HEK293 (cell line): ENCODE data around the gene HP1BP3.

Experiments
- CTCF ChIA-PET: fragments of 350-600 bp; formaldehyde crosslinking; extraction: SDS; loops from one replicate; lab custom pipeline; 2021; ENCODE audit warnings: antibody characterized with exemption; lab: Yijun Ruan, JAX
- POLR2A ChIA-PET: fragments of 300-600 bp; formaldehyde crosslinking; extraction: SDS; loops from one replicate; lab custom pipeline; 2020; ENCODE audit warnings: antibody characterized with exemption, inconsistent platforms; lab: Yijun Ruan, JAX
- H3K27ac ChIP-seq: fragments of 200-500 bp; sonication (Bioruptor generic); 2 replicates; pipeline ENCODE4 v1.5.1; 2014; ENCODE audit warnings: low read depth, low read length, control low read depth, inconsistent platforms; ENCODE audit errors: extremely low read depth
- H3K36me3 ChIP-seq, 2 experiments: fragments of 200-500 bp in 1 of 2; sonication (Bioruptor generic) in 1 of 2; 1 replicate in 1 of 2; 2 replicates in 1 of 2; pipeline ENCODE4 v1.5.1; 2014 to 2017; ENCODE audit warnings: inconsistent platforms in 2 of 2, low read length in 2 of 2; ENCODE audit not compliant: control insufficient read depth in 2 of 2, insufficient read depth in 1 of 2
- H3K4me1 ChIP-seq: fragments of 200-500 bp; sonication (Bioruptor generic); 2 replicates; pipeline ENCODE4 v1.5.1; 2014; ENCODE audit warnings: mild to moderate bottlenecking, low read length, inconsistent platforms; ENCODE audit not compliant: control insufficient read depth, insufficient read depth
- H3K4me3 ChIP-seq: 2 replicates; pipeline ENCODE4 v1.5.1; 2011; ENCODE audit warnings: low read depth, mild to moderate bottlenecking, control low read depth, low read length, moderate library complexity
- H3K9me3 ChIP-seq: fragments of 200-500 bp; sonication (Bioruptor generic); 2 replicates; pipeline ENCODE4 v1.5.1; 2014; ENCODE audit warnings: low read depth, low read length, inconsistent platforms; ENCODE audit not compliant: control insufficient read depth, insufficient read depth
- GLI2 ChIP-seq: fragments of 450-650 bp; formaldehyde crosslinking; IDR thresholded peaks from 2 replicates; pipeline ENCODE4; 2017; ENCODE audit warnings: missing biosample characterization, missing genetic modification characterization, low read depth, borderline replicate concordance
- KLF8 ChIP-seq: fragments of 450-650 bp; formaldehyde crosslinking; IDR thresholded peaks from 2 replicates; pipeline ENCODE4 v1.5.1; 2016; ENCODE audit warnings: missing biosample characterization, missing genetic modification characterization
- OSR2 ChIP-seq: fragments of 450-650 bp; formaldehyde crosslinking; IDR thresholded peaks from 2 replicates; pipeline ENCODE4 v1.5.1; 2016; ENCODE audit warnings: missing biosample characterization, missing genetic modification characterization
- SETDB1 ChIP-seq: IDR thresholded peaks from one replicate; pipeline ENCODE4 v1.6.1; 2017; ENCODE audit warnings: mild to moderate bottlenecking, low read length, moderate library complexity, mixed read lengths; ENCODE audit not compliant: insufficient read length
- ZBTB44 ChIP-seq: fragments of 450-650 bp; IDR thresholded peaks from 2 replicates; pipeline ENCODE4 v1.5.1; 2018; ENCODE audit warnings: missing biosample characterization, mild to moderate bottlenecking, missing genetic modification characterization
- ZBTB7A ChIP-seq: fragments of 450-650 bp; formaldehyde crosslinking; IDR thresholded peaks from 2 replicates; pipeline ENCODE4 v1.5.1; 2016; ENCODE audit warnings: low read depth, missing biosample characterization, missing genetic modification characterization
- ZNF148 ChIP-seq: fragments of 450-650 bp; formaldehyde crosslinking; IDR thresholded peaks from 2 replicates; pipeline ENCODE4 v1.5.0; 2017; ENCODE audit warnings: missing biosample characterization, missing genetic modification characterization, borderline replicate concordance
- ZNF155 ChIP-seq: fragments of 450-650 bp; formaldehyde crosslinking; IDR thresholded peaks from 2 replicates; pipeline ENCODE4 v1.5.1; 2016; ENCODE audit warnings: missing biosample characterization, missing genetic modification characterization
- ZNF23 ChIP-seq: fragments of 450-650 bp; formaldehyde crosslinking; IDR thresholded peaks from 2 replicates; pipeline ENCODE4 v1.5.1; 2016; ENCODE audit warnings: missing biosample characterization, missing genetic modification characterization, borderline replicate concordance
- ZNF26 ChIP-seq: fragments of 450-650 bp; formaldehyde crosslinking; IDR thresholded peaks from 2 replicates; pipeline ENCODE4 v1.5.1; 2016; ENCODE audit warnings: missing biosample characterization, missing genetic modification characterization
- ZNF274 ChIP-seq, 2 experiments: fragments of 200-500 bp in 1 of 2; fragments of 450-650 bp in 1 of 2; sonication (Bioruptor generic) in 1 of 2; formaldehyde crosslinking in 1 of 2; IDR thresholded peaks; 2 replicates each; pipeline versions ENCODE4 v1.5.1 to v1.6.1; 2014 to 2016; ENCODE audit warnings: borderline replicate concordance in 1 of 2, inconsistent platforms in 1 of 2, low read length in 1 of 2, missing biosample characterization in 1 of 2, missing genetic modification characterization in 1 of 2
- ZNF366 ChIP-seq: fragments of 450-650 bp; formaldehyde crosslinking; conservative IDR thresholded peaks from 2 replicates; pipeline ENCODE4 v1.5.1; 2016; ENCODE audit warnings: missing biosample characterization, missing genetic modification characterization
- ZNF513 ChIP-seq: fragments of 450-650 bp; IDR thresholded peaks from 2 replicates; pipeline ENCODE4 v1.5.1; 2018; ENCODE audit warnings: missing biosample characterization, missing genetic modification characterization
- ZNF521 ChIP-seq: fragments of 450-650 bp; formaldehyde crosslinking; IDR thresholded peaks from 2 replicates; pipeline ENCODE4 v1.5.1; 2017; ENCODE audit warnings: missing biosample characterization, mild to moderate bottlenecking, missing genetic modification characterization
- ZNF600 ChIP-seq: fragments of 450-650 bp; formaldehyde crosslinking; IDR thresholded peaks from 2 replicates; pipeline ENCODE4 v1.5.1; 2016; ENCODE audit warnings: missing biosample characterization, missing genetic modification characterization
- ZNF621 ChIP-seq: fragments of 450-650 bp; formaldehyde crosslinking; IDR thresholded peaks from 2 replicates; pipeline ENCODE4 v1.5.1; 2017; ENCODE audit warnings: missing biosample characterization, missing genetic modification characterization
- ZNF629 ChIP-seq: fragments of 450-650 bp; formaldehyde crosslinking; IDR thresholded peaks from 2 replicates; pipeline ENCODE4 v1.5.1; 2017; ENCODE audit warnings: missing biosample characterization, missing genetic modification characterization
- ZNF791 ChIP-seq: fragments of 450-650 bp; formaldehyde crosslinking; IDR thresholded peaks from 2 replicates; pipeline ENCODE4 v1.5.1; 2016; ENCODE audit warnings: missing biosample characterization, missing genetic modification characterization
- ZNF837 ChIP-seq: fragments of 450-650 bp; formaldehyde crosslinking; IDR thresholded peaks from 2 replicates; pipeline ENCODE4 v1.5.1; 2016; ENCODE audit warnings: missing biosample characterization, missing genetic modification characterization
- ZSCAN5A ChIP-seq: fragments of 450-650 bp; formaldehyde crosslinking; IDR thresholded peaks from 2 replicates; pipeline ENCODE4 v1.5.1; 2016; ENCODE audit warnings: missing biosample characterization, missing genetic modification characterization
- TF ChIP-seq, protein P1 (sequence below): fragments of 450-650 bp; formaldehyde crosslinking; IDR thresholded peaks from 2 replicates; pipeline ENCODE4; 2016; ENCODE audit warnings: missing biosample characterization, missing genetic modification characterization

HP1BP3 gene

GRCh38 chr1:20739225-20739624 is 47.9 kb downstream of the HP1BP3 start:
- Histone ChIP-seq H3K9me3 (no peaks in the 10 kb centered on the region), H3K27ac (no peak overlapping the region), H3K4me1 (no peaks in the 10 kb centered on the region), H3K4me3 (no peak overlapping the region), H3K36me3 (peaks cover 36 to 72% of the 10 kb centered on the region in 2 experiments)
- ChIA-PET CTCF (interaction anchor here (0.6 to 0.7 kb wide), 2 partner anchors 15 to 268 kb away, joined by 3 read pairs; no protein-coding TSS in a partner anchor), POLR2A (no interaction called here)
- TF ChIP-seq ZSCAN5A (no peak), ZNF513 (tag by site-specific recombination) (no peak), ZNF791 (tag by site-specific recombination) (no peak), ZNF155 (tag by site-specific recombination) (no peak), ZNF274 (IDR thresholded peaks at IDR 0.05; ENCODE audit: low read length) (no peak), ZNF274 (tag by site-specific recombination; IDR thresholded peaks at IDR 0.05; ENCODE audit: borderline replicate concordance) (no peak), ZBTB44 (tag by site-specific recombination) (no peak), ZNF23 (tag by site-specific recombination) (no peak), ZNF366 (tag by site-specific recombination) (no peak), ZBTB7A (tag by site-specific recombination) (no peak), SETDB1 (no peak), ZNF621 (no peak), ZNF837 (tag by site-specific recombination) (no peak), KLF8 (tag by site-specific recombination) (no peak), GLI2 (no peak), ZNF521 (tag by site-specific recombination) (no peak), OSR2 (tag by site-specific recombination) (no peak)
- TF ChIP-seq, protein P1, sequence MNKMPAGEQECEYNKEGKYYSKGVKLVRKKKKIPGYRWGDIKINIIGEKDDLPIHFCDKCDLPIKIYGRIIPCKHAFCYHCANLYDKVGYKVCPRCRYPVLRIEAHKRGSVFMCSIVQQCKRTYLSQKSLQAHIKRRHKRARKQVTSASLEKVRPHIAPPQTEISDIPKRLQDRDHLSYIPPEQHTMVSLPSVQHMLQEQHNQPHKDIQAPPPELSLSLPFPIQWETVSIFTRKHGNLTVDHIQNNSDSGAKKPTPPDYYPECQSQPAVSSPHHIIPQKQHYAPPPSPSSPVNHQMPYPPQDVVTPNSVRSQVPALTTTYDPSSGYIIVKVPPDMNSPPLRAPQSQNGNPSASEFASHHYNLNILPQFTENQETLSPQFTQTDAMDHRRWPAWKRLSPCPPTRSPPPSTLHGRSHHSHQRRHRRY (tag by site-specific recombination), result no peak

DNA sequence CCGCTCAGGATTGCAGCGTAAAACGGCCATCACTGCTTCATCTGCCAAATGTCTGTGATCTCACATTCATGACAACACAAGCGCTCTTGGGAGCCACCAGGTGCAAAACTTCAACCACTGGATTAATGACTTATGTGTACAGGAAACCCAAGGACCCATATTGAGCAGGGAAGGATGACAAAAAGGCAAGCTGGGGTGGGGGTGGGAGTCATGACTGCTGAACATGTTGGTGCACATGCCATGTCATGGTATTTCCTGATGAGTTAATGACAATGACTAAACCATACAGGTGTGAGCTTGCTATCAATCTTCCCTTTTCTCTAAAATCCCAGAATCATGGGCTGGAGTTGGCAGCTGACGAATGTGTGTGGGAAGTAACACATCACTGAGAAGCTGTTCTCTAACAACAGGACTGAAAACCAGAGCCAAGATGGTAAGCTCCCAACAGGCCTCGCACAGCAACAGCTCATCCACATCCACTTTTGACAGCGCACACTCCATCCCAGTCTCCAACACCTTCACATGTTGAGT is 51.5 kb downstream of the HP1BP3 start:
- no peaks in the 10 kb centered on the region for H3K9me3 ChIP-seq
- TF ChIP-seq ZNF629 (no peak), ZNF26 (tag by site-specific recombination) (peak; percentile 61; the same call in 1 of the 2 replicates), ZNF148 (tag by site-specific recombination) (no peak), ZNF600 (tag by site-specific recombination) (peak; percentile 20; the same call in 1 of the 2 replicates)
- H3K36me3 ChIP-seq, result peaks cover 10 to 37% of the 10 kb centered on the region in 2 experiments; a peak in 2 of 3 replicates
- POLR2A ChIA-PET, result interaction anchor here (0.9 kb wide), 1 partner anchor 12 kb away, joined by 3 read pairs; no protein-coding TSS in a partner anchor
- peaks cover 8% of the 10 kb centered on the region for H3K4me1 ChIP-seq
- CTCF ChIA-PET, result interaction anchor here (0.7 kb wide), 1 partner anchor 39 kb away, joined by 3 read pairs; no protein-coding TSS in a partner anchor
- no peak overlapping the region for H3K27ac ChIP-seq
- no peak overlapping the region for H3K4me3 ChIP-seq
